Measurements from ENCODE around the gene ARMC3.

The ARMC3 gene, protein sequence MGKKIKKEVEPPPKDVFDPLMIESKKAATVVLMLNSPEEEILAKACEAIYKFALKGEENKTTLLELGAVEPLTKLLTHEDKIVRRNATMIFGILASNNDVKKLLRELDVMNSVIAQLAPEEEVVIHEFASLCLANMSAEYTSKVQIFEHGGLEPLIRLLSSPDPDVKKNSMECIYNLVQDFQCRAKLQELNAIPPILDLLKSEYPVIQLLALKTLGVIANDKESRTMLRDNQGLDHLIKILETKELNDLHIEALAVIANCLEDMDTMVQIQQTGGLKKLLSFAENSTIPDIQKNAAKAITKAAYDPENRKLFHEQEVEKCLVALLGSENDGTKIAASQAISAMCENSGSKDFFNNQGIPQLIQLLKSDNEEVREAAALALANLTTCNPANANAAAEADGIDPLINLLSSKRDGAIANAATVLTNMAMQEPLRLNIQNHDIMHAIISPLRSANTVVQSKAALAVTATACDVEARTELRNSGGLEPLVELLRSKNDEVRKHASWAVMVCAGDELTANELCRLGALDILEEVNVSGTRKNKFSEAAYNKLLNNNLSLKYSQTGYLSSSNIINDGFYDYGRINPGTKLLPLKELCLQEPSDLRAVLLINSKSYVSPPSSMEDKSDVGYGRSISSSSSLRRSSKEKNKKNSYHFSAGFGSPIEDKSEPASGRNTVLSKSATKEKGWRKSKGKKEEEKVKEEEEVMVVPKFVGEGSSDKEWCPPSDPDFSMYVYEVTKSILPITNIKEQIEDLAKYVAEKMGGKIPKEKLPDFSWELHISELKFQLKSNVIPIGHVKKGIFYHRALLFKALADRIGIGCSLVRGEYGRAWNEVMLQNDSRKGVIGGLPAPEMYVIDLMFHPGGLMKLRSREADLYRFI

DNA sequence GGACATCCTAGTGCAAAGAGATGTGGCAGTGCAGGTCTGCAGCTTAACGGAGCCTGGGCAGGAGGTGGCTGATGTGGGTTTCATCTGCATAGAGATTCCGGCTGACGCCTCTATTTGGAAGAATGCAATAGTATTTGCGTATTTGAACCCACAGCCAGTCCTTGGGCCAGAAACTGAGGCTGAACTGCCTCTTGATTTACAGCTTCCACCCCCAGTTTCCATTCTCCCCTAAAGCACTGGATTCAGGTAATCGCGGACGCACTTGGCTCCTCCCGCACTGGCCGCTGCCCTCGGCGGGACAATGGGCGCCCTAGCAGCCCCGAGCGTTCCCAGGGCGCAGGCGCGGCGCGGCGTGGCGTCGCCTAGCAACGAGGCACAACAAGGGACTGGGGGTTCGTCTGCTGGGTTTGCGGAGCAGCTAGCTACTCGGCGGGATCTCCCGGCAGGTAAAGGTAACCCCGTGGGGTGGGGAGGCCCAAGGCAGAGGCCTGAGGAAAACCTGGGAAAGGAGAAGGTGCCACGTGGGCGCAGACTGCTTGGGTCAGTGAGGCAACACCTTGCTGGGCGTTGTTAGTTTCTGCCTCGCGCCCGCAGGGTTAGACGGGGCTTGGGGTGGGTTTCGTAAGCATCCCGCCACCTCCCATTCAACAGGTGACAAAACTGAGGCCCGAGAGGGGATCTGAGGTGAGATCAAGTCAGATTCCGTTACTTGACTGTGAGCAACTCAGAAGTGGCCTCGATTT is at the start of gene ARMC3:
Gene ARMC3 (plus strand): TSS at position 393 of the 743 bp plus-strand sequence. CDS start 3,944 bp downstream, outside the sequence.
- TF ChIP-seq, protein P1, sequence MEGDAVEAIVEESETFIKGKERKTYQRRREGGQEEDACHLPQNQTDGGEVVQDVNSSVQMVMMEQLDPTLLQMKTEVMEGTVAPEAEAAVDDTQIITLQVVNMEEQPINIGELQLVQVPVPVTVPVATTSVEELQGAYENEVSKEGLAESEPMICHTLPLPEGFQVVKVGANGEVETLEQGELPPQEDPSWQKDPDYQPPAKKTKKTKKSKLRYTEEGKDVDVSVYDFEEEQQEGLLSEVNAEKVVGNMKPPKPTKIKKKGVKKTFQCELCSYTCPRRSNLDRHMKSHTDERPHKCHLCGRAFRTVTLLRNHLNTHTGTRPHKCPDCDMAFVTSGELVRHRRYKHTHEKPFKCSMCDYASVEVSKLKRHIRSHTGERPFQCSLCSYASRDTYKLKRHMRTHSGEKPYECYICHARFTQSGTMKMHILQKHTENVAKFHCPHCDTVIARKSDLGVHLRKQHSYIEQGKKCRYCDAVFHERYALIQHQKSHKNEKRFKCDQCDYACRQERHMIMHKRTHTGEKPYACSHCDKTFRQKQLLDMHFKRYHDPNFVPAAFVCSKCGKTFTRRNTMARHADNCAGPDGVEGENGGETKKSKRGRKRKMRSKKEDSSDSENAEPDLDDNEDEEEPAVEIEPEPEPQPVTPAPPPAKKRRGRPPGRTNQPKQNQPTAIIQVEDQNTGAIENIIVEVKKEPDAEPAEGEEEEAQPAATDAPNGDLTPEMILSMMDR (IDR thresholded peaks at IDR 0.05) = no peak

DNA sequence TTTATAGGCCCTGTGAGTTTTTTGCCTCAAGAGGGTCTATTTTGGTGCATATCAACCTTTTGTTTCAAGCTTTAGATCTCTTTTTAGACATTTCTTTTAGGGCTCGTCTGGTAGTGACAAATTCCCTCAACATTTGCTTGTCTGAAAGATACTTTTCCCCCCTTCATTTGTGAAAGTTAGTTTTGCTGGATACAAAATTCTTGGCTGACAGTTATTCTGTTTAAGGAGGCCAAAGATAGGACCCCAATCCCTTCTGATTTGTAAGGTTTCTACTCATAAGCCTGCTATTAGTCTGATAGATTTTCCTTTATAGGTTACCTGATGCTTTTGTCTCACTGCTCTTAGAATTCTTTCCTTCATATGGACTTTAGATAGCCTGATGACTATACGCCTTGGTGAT is 36.1 kb upstream of the ARMC3 start:
- TF ChIP-seq, protein P1 (IDR thresholded peaks at IDR 0.05) = no peak

DNA sequence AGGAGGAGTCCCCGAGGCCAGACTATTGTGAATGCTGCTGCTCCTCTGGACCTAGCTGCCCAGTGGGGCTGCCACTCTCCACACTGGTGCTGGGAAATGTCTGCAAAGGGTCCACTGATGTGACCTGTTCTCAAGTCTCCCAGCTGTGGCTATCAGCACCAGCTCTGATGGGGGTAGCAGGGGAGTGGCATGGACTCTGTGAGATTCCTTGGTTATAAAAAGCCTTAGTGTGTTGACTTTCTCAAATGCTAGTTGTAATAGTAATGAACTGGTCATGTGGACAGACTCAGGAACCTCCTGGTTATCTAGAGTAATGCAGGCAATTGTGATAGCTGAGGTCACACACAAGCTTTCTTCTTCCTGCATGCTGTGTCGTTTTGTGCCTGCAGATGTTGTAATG is 34.1 kb upstream of the ARMC3 start:
- TF ChIP-seq, protein P1 (IDR thresholded peaks at IDR 0.05) = no peak

DNA sequence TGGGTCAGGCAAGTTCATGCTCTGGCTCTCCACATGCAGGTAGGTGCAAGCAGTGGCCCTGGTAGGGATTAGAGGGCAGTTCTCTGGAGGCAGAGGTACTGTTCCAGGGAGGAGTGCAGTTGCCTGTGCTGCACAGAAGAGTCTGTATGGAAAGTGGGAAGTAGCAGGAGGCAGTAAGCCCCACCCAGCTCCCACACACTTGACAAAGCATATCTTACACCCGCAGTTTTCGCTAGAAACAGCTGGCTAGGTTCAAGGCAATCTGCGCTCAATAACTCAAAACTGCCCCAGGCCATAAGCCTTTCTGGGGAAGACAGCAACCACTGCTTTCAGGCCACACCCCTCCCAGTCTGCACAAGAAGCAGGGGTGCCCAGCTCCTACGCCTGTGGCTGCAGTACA is 33.1 kb upstream of the ARMC3 start:
- TF ChIP-seq, protein P1 (IDR thresholded peaks at IDR 0.05) = no peak

DNA sequence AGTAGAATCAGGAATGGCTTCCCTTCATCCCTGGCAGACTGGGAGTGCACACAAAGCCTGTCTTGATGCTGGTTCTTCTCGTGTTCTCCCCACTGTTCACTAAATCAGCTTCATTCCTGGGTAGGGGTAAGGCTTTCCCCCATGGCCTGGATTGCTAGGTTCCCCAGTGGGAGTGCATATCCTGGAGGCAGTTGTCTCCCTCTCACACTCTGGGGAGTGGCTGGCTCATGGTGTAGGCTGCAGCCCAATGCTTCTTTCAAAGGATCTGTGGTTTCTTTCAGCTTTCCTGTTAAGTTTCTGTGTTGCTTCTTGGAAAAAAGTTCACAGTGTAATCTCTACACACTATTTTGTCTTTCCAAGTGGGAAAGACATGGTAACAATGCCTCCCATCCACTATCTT is 32.6 kb upstream of the ARMC3 start:
- TF ChIP-seq, protein P1 (IDR thresholded peaks at IDR 0.05) = no peak

DNA sequence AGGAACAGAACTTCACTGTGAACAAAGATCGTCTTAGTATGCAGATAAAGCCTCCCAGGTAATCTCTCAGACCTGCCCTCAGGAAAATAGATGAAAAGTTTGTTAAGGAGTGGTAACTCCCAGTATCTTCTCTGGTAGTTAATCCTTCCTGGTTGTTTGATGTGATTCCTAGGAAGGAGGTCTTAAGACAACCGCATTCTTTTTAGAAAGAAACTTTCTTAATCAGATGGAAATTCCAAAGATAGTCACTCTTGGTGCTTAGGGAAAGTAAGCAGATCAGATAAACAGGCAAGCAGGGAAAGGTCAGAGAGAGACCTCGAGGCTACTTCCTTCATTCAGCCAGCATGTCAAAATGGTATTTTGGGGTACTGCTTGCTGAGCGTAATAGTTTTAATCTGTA is 30.5 kb upstream of the ARMC3 start:
- TF ChIP-seq, protein P1 (IDR thresholded peaks at IDR 0.05) = no peak

DNA sequence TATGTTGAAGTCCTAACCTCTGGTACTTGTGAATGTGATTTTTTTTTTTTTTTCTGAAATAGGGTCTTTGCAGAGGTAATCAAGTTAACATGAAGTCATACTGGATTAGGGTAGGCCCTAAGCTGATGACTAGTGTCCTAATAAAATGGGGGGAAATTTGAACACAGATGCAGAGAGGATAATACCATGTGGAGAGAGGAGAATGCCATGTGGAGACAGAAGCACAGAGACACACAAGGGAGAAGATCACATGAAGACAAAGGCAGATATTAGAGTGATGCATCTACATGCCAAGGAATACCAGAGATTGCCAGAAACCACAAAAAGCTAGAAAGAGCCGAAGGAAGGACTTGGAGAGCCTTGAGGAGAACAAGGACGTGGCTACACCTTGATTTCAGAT is 28.5 kb upstream of the ARMC3 start:
- TF ChIP-seq, protein P1 (IDR thresholded peaks at IDR 0.05) = no peak

Measured in LNCAP (cell line).